Measurements from ENCODE around the gene CARMIL1. TPM values are rescaled to one million over a fixed set of nuclear protein-coding genes. Genes with fewer than 3 reads are reported as not detected.
A peak's percentile ranks its signal among the peaks of the same experiment; 100 is the strongest.

The CARMIL1 gene
- total and polyA plus RNA-seq, 2 of the 8 experiments (the other 6 are each of a cell fraction or from before 2014, with no cell fraction given), result 20.3 to 40.4 TPM

DNA sequence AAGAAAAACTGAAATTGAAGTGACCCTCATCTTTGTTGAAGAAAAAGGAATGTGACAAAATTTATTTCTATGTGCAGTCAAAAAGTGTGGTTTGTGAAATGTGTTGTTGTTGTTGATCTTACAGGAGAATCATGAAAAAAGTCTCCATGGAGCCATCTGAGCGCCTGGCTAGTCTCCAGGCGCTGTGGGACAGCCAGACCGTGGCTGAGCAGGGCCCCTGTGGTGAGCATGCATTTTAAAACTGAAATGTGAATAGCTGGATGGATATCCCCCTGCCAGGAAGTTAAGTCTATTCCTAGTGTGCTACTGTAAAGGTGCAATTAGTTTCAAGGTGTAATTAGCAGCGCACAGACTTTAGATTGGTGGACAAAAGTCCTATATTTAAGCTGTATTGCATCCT lies 170.6 kb downstream of the CARMIL1 start:
- peak overlapping the region; percentile 23 to 54; a peak in 3 of 4 replicates for H3K4me2 ChIP-seq (ENCODE audit: insufficient read depth in 1 of 2, low read depth in 2 of 2, low read length in 2 of 2)
- DNase-seq (ENCODE audit: low read depth in 1 of 2, low spot score in 2 of 2), result no peak

More for the DNA sequence above, 170.6 kb downstream of the CARMIL1 start:
- no peak overlapping the region for H2BK15ac ChIP-seq (ENCODE audit: low read length)
- no peaks in the 10 kb centered on the region for H3K79me2 ChIP-seq (ENCODE audit: control insufficient read depth in 1 of 2, insufficient read depth in 2 of 2, low read length in 2 of 2)
- no peak overlapping the region for H2BK12ac ChIP-seq (ENCODE audit: low read depth, low read length)
- ChIA-PET POLR2A (ENCODE audit: partially characterized antibody) (interaction anchor here (0.9 to 1.5 kb wide), 3 partner anchors 14 to 87 kb away, joined by 3 read pairs; no protein-coding TSS in a partner anchor), CTCF (ENCODE audit: partially characterized antibody) (interaction anchor here (0.6 to 1.6 kb wide), 7 partner anchors 11 to 383 kb away, joined by 3 to 6 read pairs (median 3); no protein-coding TSS in a partner anchor)
- H4K20me1 ChIP-seq (replicated peaks in 1 of 2; ENCODE audit: control insufficient read depth in 1 of 2, insufficient read depth in 2 of 2, low read length in 2 of 2), result no peaks in the 10 kb centered on the region
- H4K8ac ChIP-seq (ENCODE audit: extremely low read depth, insufficient read depth, low read length), result no peak overlapping the region
- 0 out of 4 replicates have a peak, but pooled peaks cover 0 to 3% of the 10 kb centered on the region in 2 experiments for H3K9me3 ChIP-seq (ENCODE audit: insufficient read depth in 2 of 2, low read depth in 1 of 2, low read length in 1 of 2)
- H2BK120ac ChIP-seq (replicated peaks; ENCODE audit: low read depth, low read length), result no peak overlapping the region
- H2BK20ac ChIP-seq (ENCODE audit: low read length), result no peak overlapping the region
- no peak overlapping the region for H3K9ac ChIP-seq (replicated peaks in 1 of 4; ENCODE audit: extremely low read depth in 1 of 4, low read depth in 3 of 4, low read length in 3 of 4)
- no peak overlapping the region for H3K56ac ChIP-seq (replicated peaks; ENCODE audit: insufficient read length, low read depth, low read length)
- no peak overlapping the region for H3K4ac ChIP-seq (replicated peaks; ENCODE audit: insufficient read length, low read depth, low read length)
- no peak overlapping the region for H4K91ac ChIP-seq (replicated peaks; ENCODE audit: insufficient read length, low read length)
- H3K18ac ChIP-seq (ENCODE audit: extremely low read depth, low read length), result no peak overlapping the region
- H3K23me2 ChIP-seq (ENCODE audit: low read depth, low read length), result no peaks in the 10 kb centered on the region
- H3K79me1 ChIP-seq (ENCODE audit: low read depth, low read length), result peaks cover 5% of the 10 kb centered on the region
- 2% methylated on average over 4 of the region's 4 CpGs; no CpG with 5 or more reads in 1 of the 2 experiments for WGBS, 2 experiments (ENCODE audit: extremely low coverage in 1 of 2, insufficient coverage in 1 of 2, insufficient read length in 1 of 2, insufficient replicate concordance in 2 of 2, low coverage in 1 of 2, low lambda C conversion rate in 2 of 2, missing lambda C conversion rate in 1 of 2)
- no peak overlapping the region for H4K5ac ChIP-seq (ENCODE audit: insufficient read length, low read depth, low read length)
- H3K4me1 ChIP-seq (replicated peaks in 1 of 4; ENCODE audit: control insufficient read depth in 3 of 4, insufficient read depth in 4 of 4, low read length in 3 of 4), result peaks cover 11 to 18% (median 15%) of the 10 kb centered on the region in 4 experiments; a peak in 6 of 7 replicates
- H2BK5ac ChIP-seq (ENCODE audit: low read depth, low read length), result no peak overlapping the region
- H3K4me3 ChIP-seq (ENCODE audit: extremely low read depth in 1 of 4, insufficient read depth in 2 of 4, low read depth in 3 of 4, low read length in 4 of 4), result peak overlapping the region in 1 of 4 experiments; percentile 42; a peak in 2 of 8 replicates
- H2AFZ ChIP-seq (ENCODE audit: low read length), result no peak overlapping the region
- TF ChIP-seq HDAC2 (IDR thresholded peaks at IDR 0.05; ENCODE audit: borderline replicate concordance in 1 of 2, low read depth in 2 of 2, low read length in 2 of 2) (0 out of 4 replicates have a peak, but pooled peaks of 1 of the 2 experiments have one; percentile 14), RNF2 (IDR thresholded peaks at IDR 0.05; ENCODE audit: borderline replicate concordance, low read depth, low read length, missing control alignments, poor library complexity, severe bottlenecking) (no peak)
- H2AK5ac ChIP-seq (ENCODE audit: low read depth, low read length), result no peak overlapping the region
- H3K36me3 ChIP-seq (ENCODE audit: control insufficient read depth in 2 of 4, insufficient read depth in 4 of 4, low read length in 3 of 4), result 0 out of 8 replicates have a peak, but pooled peaks cover 0 to 4% (median 0%) of the 10 kb centered on the region in 4 experiments
- peak; percentile 78 for FAIRE-seq
- no peaks in the 10 kb centered on the region for H3K27me3 ChIP-seq (replicated peaks in 1 of 4; ENCODE audit: control insufficient read depth in 3 of 4, extremely low read depth in 1 of 4, insufficient read depth in 3 of 4, low read length in 3 of 4)
- H3K27ac ChIP-seq (ENCODE audit: low read depth, low read length), result no peak overlapping the region
- no peak overlapping the region for H3K23ac ChIP-seq (ENCODE audit: insufficient read length)
- no peak overlapping the region for H3K14ac ChIP-seq (ENCODE audit: insufficient read length)

Measured in H1 (cell line).